RWPE1 (cell line): Measurements from ENCODE around the gene ABLIM1.

ENCODE experiments used
- CTCF ChIA-PET: fragments of 350-600 bp; sonication (Branson Sonifier 250); formaldehyde crosslinking; extraction: SDS; loops from one replicate; lab custom pipeline; 2021; lab: Yijun Ruan, JAX
- POLR2A ChIA-PET: fragments of 400-600 bp; formaldehyde crosslinking; extraction: SDS; loops from one replicate; lab custom pipeline; 2020; ENCODE audit warnings: antibody characterized with exemption; ENCODE audit not compliant: low non-redundant PET; lab: Yijun Ruan, JAX
- DNase-seq: peaks from one replicate; pipeline ENCODE4 v3.0.0; 2012; ENCODE audit warnings: low spot score
- H3K27ac ChIP-seq: fragments of 450-650 bp; 2 replicates; pipeline ENCODE4 v1.5.1; 2017
- CTCF ChIP-seq: fragments of 450-650 bp; conservative IDR thresholded peaks from 2 replicates; pipeline ENCODE4 v1.5.1; 2017; ENCODE audit warnings: low read depth, mild to moderate bottlenecking

The ABLIM1 gene

GRCh38 chr10:114664127-114664526 is 6.1 kb upstream of the ABLIM1 start:
- H3K27ac ChIP-seq = no peak overlapping the region
- POLR2A ChIA-PET = no interaction called here
- no peak for DNase-seq
- no peak for TF ChIP-seq CTCF
- CTCF ChIA-PET = interaction anchor here (0.6 kb wide), 1 partner anchor 1929 kb away, joined by 3 read pairs; no protein-coding TSS in a partner anchor

DNA sequence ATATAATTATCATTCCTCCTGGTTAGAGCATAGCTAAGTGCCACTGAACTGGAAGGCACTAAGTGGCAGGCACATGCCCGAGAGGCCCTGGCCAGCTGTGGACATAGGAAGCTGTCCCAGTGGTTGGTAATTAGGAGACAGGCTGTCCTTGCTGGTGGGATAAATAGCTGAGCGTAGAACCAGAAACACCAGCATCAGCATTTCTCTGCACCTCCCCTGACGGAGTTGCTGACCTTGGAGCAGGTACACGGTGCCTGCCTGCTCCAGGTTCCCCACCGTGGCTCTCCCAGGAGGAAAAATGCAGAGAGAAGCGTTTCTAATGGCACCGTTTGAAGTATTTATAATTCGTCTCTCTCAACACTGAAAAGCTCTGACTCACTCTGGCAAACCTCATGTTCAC is 5.6 kb upstream of the ABLIM1 start:
- POLR2A ChIA-PET = no interaction called here
- no peak overlapping the region for H3K27ac ChIP-seq
- no peak for TF ChIP-seq CTCF
- CTCF ChIA-PET = interaction anchor here (1.2 kb wide), 1 partner anchor 14 kb away, joined by 4 read pairs; no protein-coding TSS in a partner anchor
- DNase-seq = no peak

GRCh38 chr10:114662646-114663217 is 4.7 kb upstream of the ABLIM1 start:
- POLR2A ChIA-PET = no interaction called here
- TF ChIP-seq CTCF = no peak
- no peak overlapping the region for H3K27ac ChIP-seq
- DNase-seq = no peak
- CTCF ChIA-PET = interaction anchor here (1.2 kb wide), 1 partner anchor 15 kb away, joined by 4 read pairs; no protein-coding TSS in a partner anchor

DNA sequence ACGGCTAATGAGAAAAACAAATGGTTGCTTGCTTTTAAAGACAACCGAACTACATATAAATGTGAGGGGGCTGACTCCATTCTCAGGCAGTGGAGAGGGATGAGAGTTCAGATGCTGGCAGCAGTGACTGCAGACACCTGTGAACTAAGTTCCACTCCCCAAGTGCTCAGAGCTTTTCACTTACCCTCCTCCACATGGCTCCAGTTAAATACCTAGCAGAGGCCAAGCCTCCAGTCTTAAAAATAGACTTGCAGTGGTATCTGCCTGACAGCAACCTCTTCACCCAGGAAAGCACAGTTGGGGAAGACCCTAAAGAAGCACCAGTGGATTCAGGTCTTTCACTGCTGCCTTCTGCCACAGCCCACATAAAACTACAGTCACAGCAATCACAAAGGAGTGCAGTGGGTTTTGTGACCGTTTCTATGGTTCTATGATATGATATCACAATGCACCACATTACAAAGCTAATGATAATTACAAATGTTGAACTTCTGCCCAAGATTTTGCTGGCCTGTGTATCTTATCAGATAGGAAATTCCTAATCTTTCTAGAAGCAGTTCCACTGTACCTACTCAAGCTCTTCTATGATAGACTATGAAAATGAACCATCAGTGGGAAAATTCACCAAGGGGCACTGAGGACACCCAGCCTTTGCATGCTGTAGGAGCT is 3.3 kb upstream of the ABLIM1 start:
- CTCF ChIA-PET = interaction anchor here (0.6 kb wide), 2 partner anchors 13 to 253 kb away, joined by 3 read pairs; no protein-coding TSS in a partner anchor
- H3K27ac ChIP-seq = no peak overlapping the region
- TF ChIP-seq CTCF = no peak
- POLR2A ChIA-PET = no interaction called here
- no peak for DNase-seq

- ChIA-PET POLR2A (no interaction called here), CTCF (no interaction called here)
- no peak for TF ChIP-seq CTCF
- H3K27ac ChIP-seq = no peak overlapping the region
- no peak for DNase-seq
These were observed 2.4 kb downstream of the ABLIM1 start for GRCh38 chr10:114655671-114656070.

DNA sequence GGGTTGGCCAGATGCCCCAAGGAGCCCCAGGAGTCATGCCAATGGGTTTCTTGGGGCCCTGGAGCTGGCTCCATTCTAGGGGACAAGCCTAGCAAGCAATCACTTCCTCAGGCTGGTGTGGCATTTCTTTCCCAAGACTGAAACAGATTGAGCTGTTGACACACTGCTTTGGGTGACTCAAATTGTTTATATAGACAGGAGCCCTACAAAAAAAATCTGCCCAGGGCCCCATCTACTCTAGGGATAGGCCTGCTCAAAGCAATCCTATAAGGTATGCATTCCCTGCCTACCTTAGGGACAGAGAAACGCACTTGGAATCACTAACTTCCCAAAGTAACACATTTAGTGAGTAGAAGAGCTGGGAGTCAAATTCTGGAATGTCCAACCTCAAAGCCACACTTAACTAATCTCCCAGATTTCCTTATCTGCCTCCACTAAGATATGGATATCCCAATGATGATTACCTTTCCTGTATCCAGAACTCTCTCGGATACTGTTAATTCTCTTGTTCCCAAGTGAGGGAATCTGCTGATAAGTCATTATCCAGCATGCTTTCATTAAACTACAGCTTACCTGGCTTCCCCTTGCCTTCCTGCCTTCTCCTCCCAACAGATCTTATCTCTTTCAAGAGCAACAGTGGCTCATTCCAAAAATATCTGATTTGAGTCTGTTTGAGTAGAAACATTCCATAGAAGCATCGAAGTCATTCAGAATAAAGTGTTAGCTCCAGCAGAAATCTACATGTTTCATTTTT is 3.1 kb downstream of the ABLIM1 start:
- no peak for TF ChIP-seq CTCF
- POLR2A ChIA-PET = no interaction called here
- no peak for DNase-seq
- no peak overlapping the region for H3K27ac ChIP-seq
- CTCF ChIA-PET = interaction anchor here (0.6 kb wide), 1 partner anchor 19 kb away, joined by 3 read pairs; no protein-coding TSS in a partner anchor
